Hematopoietic multipotent progenitor cell treated with erythropoietin and hydrocortisone succinate and interleukin-3 and kit ligand, for 6 days (in vitro differentiated cells): ENCODE results near the gene UQCRHL.

Source experiments
- DNase-seq: peaks from one replicate; pipeline ENCODE4 v3.0.0-alpha.2; 2015

UQCRHL gene

DNA sequence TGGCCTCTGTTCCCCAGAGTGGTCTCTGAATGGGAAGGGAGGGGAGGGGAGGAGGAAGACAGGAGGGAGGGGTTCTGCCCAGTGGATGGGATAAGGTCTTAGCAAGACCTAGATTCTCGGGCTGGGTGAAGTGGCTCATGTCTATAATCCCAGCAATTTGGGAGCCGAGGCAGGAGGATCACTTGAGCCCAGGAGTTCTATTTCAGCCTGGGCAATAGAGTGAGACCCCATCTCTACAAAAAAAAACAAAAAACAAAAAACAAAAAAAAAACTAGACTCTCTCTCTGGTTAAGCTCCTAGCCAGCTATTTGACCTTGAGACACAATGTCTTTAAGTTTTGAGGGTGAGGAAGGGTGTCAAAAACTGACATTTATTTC lies 11.4 kb downstream of the UQCRHL start:
- no peak for DNase-seq

DNA sequence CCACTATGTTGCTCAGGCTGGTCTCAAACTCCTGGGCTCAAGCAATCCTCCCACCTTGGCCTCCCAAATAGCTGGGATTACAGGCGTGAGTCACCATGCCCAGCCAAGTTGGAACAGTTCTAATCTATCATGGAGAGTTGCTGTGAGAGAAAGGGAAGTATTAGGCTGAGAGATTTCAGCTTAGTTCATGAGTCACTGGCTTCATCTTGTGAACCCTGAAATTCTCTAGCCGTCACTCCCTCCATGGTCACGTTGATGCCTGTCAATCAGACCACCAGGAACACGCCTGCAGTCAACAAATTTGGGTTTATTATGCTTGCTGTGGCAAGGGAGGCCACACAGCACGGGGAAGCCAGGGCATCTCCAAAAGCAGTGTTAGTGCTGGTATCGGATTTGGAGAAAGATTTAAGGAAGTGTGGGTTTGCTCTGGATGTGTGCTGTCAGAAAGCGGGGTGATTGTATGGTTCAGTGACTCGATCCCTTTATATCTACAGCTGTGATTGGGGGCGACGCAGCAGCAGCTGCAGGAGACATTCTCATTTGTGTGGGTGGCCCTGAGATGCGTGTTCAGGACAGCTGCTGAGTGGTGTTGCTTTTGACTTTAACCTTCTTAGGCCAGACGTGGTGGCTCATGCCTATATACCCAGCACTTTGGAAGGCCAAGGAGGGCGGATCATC lies 18.7 kb downstream of the UQCRHL start:
- DNase-seq: no peak

GRCh38 chr1:15786581-15786980 lies 20.9 kb downstream of the UQCRHL start:
- no peak for DNase-seq

- DNase-seq: no peak
These were observed 21.8 kb downstream of the UQCRHL start for GRCh38 chr1:15785683-15786082.

DNA sequence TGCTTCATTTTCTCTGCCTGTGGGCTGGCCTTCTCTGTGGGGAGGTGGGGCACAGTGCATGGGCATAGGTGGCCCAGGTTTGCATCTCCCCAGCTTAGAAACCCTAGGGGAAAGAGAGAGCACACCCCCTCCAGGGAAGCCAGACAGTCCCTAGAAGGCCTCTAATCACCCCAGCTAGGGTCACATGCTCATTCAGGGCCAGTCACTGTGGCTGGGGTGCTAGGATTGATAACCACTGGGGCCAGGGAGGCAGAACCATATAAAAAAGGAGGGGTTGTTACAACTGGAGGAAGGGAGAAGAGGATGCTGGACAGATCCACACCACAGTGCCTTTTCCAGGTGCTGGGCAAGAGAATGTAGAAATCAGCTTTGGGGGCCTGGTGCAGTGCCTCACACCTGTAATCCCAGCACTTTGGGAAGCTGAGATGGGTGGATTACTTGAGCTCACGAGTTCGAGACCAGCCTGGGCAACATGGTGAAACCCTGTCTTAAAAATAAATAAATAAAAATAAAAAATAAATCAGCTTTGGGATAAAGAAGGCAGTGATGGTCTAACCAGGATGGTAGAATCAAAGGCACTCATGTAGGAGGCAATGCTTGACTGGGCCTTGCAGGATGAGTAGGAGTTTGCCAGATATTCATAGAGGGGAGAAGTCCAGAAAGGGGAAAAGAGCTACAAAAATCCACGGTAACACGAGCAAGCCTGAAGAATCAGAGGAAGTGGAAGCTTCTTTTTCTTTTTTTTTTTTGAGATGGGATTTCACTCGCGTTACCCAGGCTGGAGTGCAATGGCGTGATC lies 29.3 kb downstream of the UQCRHL start:
- DNase-seq: no peak

DNA sequence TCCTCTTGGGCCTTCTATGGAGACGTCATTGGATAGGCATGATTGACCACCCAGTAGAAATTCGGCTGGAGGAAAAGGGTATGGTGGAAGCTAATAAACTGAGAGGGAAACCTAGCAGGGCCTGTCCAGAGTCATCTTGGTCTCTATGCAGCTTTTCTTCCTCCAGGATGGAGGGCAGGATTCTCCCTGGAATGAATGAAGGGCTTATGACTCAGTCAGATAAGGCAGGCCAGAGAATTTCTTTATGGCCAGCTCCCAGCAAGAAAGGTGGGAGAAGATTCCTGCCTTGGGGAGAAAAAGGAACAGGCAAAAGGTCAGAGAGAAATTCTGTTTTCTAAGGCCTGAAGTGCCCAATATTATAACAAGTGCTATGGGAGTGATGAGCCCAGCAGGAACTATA lies 31.7 kb downstream of the UQCRHL start:
- no peak for DNase-seq

DNA sequence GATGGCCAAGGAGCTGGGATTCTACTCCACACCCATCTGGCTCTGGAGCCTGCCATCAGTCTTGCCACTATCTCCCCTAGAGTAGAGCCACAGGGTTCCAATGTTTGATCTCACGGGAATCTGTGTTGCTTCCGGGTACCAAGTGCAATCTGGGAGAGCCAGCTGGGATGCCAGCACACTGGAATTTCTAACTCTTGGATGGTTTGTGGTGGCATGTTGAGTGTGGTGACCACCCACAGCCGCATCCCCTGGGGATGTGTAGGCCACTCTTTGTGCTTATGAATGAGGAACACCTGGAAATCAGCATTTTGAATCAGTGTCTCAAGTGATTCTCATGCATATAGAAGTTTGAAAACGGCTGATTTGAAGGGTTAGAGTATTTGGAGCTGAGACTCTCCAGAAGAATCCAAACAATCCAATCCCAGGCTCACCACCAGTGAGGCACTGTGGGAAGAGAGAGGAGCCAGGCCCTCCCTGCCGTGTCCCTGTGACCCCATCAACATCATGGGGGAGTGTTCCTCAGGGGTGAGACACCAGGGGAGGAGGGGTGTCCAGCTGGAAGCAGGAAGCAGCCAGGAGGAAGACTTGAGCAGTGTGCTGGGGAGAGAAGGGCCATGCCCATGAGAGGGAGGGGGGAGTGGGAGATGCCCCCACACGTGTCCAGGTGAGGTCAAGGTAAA lies 35.5 kb downstream of the UQCRHL start:
- DNase-seq: no peak

- DNase-seq: no peak
These were observed 37.0 kb downstream of the UQCRHL start for GRCh38 chr1:15770313-15770962.

DNA sequence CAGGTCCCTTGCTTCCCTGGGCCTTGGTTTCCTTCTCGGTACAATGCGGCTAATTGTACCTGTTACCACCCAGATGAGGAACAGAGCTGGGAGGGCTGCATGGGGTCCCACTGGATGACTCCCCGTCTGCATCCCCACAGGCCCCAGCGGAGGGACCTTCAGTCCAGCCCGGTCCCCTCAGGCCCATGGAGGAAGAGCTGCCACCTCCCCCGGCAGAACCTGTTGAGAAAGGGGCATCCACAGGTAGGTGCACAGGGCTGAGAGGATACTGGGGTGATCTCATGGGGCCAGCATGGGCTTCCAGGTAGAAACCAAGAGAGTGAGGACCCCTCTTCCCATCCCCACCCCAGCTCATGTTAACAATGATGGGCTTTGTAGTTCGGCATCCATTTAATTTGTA lies 39.1 kb downstream of the UQCRHL start:
- DNase-seq: no peak

DNA sequence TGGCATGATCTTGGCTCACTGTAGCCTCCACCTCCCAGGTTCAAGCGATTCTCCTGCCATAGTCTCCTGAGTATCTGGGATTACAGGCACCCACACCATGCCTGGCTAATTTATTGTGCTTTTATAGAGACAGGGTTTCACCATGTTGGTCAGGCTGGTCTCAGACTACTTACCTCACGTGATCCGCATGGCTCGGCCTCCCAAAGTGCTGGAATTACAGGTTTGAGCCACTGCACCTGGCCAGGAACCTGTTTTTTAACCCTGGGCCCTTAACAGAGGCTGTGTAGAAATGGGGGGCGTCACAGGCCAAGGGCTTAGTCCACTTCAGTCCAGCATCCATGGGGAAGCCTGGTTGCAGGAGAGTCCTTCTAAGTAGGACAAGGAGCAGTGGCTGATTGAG lies 39.5 kb downstream of the UQCRHL start:
- no peak for DNase-seq

GRCh38 chr1:15765495-15766194 lies 41.8 kb downstream of the UQCRHL start:
- DNase-seq: no peak

GRCh38 chr1:15764890-15765289 lies 42.6 kb downstream of the UQCRHL start:
- DNase-seq: no peak

DNA sequence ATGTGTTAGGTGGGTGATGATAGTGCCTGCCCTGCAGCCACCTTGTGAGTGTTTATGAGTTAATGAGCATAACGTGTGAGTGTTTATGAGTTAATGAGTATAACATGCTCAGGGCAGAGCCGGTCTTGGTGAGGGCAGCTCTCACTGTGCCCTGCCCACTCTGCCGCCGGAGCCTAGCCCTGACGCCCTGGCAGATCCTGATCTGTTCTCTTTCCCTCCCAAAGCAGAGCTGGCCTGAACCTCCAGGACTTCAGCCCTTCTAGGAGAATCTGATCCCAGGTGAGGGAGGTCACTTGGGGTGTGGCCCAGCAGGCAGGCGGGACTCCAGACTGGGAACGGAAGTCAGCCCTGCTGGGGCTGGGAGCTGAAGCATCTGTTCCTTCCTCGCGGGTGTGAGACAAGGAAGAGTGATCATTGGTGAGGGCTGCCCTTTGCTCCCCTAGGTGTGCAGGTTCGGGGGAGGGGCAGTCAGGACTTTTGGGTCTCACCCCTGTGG lies 43.1 kb downstream of the UQCRHL start:
- no peak for DNase-seq

DNA sequence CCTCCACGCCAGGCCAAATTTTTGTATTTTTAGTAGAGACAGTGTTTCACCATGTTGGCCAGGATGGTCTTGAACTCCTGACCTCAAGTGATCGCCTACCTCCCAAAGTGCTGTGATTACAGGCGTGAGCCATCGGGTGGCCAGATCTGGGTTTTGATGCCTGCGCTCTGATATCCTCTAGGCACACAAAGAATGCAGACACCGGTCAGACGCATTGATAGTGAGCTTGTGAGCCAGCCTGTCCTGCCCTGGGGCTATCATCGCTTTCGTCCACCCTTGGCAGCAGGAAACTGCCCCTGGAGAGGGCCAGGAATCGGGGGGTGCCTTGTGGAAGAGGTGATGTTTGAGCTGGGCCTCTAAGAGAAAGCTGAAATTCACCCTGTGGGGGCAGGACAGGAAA lies 44.9 kb downstream of the UQCRHL start:
- no peak for DNase-seq

DNA sequence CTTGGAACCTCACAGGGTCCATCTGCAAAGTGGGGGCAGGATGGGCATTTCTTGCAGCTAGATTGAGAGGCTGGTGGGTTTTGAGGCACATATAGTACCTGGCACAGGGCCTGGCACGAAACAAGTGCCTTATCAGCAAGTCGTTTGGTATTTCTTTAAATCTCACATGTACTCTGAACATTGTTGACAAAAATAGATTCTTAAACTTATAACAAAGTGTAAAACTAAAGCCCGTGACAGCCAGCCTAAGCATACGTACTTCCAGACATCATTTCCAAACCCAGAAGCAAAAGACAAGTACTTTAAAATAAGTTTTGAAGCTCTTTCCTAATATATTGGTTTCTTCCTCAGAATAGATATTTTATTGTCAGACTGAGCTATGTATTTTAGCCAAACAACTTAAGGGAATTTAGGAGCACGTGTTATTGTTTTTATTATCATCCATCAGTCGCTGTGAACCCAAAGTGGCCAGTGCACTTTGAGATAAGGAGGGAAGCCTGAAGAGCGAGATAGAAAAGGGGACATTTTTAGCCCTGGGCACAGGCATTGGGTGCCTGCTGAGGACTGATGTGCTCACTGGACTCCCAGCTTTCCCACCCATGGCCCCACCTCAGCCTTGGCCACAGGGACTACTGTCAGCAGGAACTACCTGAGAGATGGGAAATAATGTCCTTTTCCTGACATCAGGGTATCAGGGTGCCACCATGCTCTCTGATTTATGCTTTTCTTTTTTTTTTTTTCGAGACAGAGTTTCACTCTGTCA lies 45.9 kb downstream of the UQCRHL start:
- DNase-seq: peak; percentile 61

DNA sequence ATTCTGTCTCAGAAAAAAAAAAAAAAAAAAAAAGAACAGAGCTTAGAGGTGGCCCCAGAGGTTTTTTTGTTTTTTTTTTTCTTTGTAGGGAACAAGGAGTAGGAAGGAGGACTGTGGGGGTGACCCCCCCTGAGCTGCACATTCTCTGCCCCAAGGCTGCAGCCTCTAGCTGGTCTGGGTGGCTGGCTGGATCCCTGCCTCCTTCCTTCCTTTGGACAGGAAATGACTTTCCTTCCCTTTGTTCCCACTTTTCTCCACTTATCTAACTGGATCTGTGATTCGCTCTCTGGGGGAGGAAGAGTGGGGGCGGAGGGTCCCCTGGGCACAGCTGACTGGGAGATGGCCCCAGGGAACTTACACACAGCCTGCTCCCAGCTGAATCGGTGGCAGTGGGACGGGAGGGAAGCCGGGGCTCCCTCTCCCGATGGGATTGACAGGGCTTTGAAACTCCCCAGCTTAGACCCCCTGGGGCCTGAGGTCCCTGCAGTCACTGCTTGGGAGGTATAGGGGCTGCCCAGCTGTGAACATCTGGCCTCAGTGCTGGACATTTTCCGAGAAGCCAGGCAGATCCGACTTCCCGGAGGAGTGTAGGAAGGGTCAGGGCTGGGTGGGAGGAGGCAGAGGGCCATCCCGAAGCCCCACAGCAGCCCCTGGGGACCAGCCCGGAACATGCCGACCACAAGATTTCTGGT lies 46.8 kb downstream of the UQCRHL start:
- DNase-seq: no peak

DNA sequence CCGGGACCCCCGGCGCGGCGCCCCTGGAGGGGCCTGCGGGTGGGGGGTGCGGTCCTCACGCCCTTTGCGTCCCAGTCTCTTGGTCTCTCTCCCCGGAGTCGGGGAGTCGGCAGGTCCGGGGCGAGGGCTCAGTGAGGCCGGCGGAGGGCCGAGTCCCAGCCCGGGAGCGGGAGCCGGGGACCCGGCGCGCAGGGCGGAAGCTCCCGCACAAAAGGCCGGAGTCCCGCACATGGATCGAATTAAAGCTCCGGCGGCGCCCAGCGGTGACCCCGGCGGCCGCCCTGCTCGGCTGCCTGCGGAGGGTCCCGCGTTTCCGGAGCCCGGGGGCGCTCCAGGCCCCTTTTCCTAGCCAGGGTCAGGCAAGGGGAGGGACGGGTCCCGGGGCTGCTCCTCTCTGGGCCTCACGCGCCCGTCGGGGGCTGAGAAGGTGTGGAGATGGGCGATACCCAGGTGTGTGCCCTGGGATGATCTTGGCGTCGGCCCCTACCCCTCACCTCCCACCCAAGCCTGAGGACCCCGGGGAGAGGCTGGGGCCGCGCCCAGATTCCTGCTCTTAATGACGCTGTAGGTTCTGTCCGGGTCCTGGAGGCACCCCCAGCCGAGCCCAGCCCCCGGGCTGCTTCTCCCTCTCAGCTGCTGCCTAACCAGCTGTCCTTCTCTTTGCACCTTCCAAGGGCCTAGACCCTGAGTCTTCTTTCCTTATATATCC lies 48.3 kb downstream of the UQCRHL start:
- no peak for DNase-seq

DNA sequence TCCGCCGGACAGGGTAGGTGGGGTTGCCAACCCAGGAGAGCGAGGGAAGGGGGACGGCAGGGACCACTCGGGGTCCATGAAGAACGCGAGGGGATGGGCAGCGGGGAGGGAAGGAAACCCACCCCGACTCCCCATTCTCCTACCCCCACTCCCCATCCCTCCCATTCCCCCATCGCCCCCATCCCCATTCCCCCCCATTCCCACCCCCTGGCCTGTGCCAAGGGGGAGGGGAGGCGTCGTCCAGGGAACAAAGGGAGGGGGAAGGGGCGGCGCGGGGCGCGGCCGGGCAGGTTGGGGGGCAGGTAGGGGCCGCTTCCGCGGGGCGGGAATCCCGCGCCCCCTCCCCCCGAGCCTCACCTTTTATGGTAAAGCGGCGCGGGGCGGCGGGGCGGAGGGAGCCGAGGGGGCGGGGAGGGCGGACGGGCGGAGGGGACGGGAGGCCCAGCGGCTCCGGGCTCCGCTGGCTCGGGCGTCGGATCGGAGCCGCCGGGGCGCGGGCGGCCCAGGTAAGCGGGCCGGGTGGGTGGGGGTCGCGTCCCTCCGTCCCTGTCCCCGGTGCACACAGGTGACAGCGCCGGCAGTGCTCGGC lies 49.0 kb downstream of the UQCRHL start, which contains the start of gene FBLIM1:
Gene FBLIM1 (plus strand): TSS at position 453 of the 589 bp plus-strand sequence. CDS start 6,189 bp downstream, outside the sequence.
- DNase-seq: no peak

DNA sequence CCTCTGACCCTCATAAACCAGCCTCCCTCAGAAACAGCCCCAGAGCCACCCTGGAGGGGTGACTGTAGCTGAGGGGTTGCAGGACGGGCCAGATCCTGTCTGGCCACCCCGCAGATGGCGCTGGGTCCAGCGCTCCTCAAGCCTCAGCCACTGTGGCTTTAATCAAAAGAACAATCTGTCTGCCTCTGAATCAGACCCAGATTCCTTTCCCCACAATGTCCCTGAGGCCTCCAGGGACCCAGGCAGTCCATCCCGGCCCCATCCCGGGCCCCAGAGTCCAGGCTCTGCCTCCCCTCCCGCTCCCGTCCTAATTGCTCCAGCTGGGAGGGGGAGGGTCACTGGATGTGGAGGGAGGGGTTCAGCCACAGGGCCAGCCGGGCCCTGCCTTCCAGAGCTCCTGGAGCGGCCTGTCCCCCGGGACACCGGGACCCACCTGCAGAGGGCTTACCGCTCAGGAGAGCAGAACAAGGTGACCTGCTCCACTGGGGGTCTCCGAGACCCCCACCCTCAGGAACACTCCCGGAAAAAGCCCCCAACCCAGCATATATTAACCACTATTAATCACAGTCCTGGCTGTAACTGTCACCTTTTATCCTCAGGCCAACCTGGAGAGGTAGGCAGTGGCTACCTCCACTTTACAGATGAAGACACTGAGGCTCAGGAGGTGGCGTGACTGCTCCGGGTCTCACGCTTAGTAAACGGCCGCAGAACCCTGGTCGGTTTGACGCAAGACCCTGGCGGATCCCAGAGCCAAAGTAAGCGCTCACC lies 49.7 kb downstream of the UQCRHL start:
- no peak for DNase-seq
